PC-9 (cell line): ENCODE measurements around the gene RNF19B.

Experiments used
- EZH2 ChIP-seq: fragments of 200-600 bp; sonication (generic); IDR thresholded peaks from 2 replicates; pipeline ENCODE4 v1.8.0; 2017; ENCODE audit warnings: antibody characterized with exemption, low read depth
- TF ChIP-seq, protein P1 (sequence below): fragments of 200-600 bp; sonication (generic); conservative IDR thresholded peaks from 2 replicates; pipeline ENCODE4 v1.6.1; 2017; ENCODE audit warnings: mixed run types, antibody characterized with exemption, mild to moderate bottlenecking, moderate library complexity

DNA sequence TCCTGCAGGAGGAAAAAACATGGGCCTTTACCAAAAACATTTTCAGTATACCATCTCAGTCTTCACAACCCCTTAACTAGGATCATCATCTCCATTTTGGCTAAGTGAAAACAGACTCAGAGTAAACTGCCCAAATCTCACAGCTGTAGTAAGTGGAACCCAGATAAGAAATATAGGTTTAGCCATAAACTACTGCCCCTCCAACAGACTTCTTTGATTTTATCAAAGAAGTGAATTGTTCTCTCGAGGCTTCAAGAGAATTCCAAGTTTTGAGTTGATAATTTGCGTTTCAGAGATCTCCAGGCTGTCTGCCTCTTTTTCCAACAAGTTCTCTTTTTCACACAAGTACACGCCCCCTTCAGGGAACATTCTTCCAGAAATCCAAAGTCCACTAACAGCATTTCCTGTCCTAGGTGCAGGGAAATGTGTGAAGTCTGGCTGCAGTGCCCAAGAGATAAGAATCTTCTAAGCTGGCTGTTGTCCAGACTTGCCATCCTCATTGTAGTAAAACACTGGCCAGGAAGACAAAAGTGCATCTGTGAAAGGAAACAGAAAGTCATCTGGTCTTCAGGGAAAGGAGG lies 30.8 kb downstream of the RNF19B start:
- TF ChIP-seq, protein P1, sequence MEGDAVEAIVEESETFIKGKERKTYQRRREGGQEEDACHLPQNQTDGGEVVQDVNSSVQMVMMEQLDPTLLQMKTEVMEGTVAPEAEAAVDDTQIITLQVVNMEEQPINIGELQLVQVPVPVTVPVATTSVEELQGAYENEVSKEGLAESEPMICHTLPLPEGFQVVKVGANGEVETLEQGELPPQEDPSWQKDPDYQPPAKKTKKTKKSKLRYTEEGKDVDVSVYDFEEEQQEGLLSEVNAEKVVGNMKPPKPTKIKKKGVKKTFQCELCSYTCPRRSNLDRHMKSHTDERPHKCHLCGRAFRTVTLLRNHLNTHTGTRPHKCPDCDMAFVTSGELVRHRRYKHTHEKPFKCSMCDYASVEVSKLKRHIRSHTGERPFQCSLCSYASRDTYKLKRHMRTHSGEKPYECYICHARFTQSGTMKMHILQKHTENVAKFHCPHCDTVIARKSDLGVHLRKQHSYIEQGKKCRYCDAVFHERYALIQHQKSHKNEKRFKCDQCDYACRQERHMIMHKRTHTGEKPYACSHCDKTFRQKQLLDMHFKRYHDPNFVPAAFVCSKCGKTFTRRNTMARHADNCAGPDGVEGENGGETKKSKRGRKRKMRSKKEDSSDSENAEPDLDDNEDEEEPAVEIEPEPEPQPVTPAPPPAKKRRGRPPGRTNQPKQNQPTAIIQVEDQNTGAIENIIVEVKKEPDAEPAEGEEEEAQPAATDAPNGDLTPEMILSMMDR: peak; percentile 44; the same call in 1 of the 2 replicates
- TF ChIP-seq EZH2: no peak
